ENCODE measurements around the gene TRIP6. TPM values are rescaled to one million over a fixed set of nuclear protein-coding genes. Genes with fewer than 3 reads are reported as not detected.
A peak's percentile ranks its signal among the peaks of the same experiment; 100 is the strongest.

Gene TRIP6
- total and polyA plus RNA-seq, 2 donors: 38.0 to 80.0 TPM

- H3K4me1 ChIP-seq (ENCODE audit: insufficient read depth): no peaks in the 10 kb centered on the region
- peaks cover 8% of the 10 kb centered on the region for H3K36me3 ChIP-seq (ENCODE audit: insufficient read depth)
- no peak for DNase-seq (ENCODE audit: extremely low spot score)
- no peak overlapping the region for H3K27ac ChIP-seq (ENCODE audit: low read depth)
- WGBS: 86% methylated on average over 29 of the region's 29 CpGs
- H3K4me3 ChIP-seq (ENCODE audit: low read depth, low read length): no peak overlapping the region
Observed at GRCh38 chr7:100884736-100885439, 17.7 kb downstream of the TRIP6 start.

DNA sequence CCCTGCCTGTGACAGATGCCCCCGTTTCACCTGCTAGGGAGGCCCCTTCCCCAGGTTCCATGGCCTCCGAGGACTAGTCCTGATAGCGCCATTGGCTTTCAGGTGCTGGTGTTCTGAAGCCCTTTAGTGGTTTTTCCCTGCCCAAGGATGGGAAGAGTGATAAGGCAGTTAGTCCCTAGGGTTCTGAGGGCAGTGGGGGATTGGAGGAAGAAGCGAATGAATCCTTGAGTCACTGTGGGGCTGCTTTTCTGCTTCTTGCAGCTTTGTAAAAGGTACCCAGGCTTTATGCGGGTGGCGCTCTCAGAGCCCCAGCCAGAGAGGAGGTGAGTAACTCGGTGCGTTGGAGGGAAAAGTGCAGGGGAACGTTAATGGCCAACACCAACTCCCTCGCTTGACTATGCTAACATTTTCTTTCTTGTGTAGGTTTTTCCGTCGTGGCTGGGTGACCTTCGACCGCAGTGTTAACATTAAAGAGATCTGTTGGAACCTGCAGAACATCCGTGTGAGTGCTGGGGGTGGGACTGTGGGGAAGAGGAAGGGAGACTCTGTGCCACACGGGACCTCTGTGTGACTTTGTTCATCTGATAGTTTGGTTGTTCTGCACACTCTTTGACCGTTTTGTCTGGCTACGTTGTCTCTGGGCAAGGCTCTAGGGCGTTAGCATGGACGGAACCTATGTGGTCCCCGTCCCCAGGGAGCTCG, 18.4 kb downstream of the TRIP6 start:
- peaks cover 8% of the 10 kb centered on the region for H3K36me3 ChIP-seq (ENCODE audit: insufficient read depth)
- 81% methylated on average over 22 of the region's 22 CpGs for WGBS
- no peak for DNase-seq (ENCODE audit: extremely low spot score)
- H3K27ac ChIP-seq (ENCODE audit: low read depth): no peak overlapping the region
- no peaks in the 10 kb centered on the region for H3K4me1 ChIP-seq (ENCODE audit: insufficient read depth)
- H3K4me3 ChIP-seq (ENCODE audit: low read depth, low read length): no peak overlapping the region

- no peak overlapping the region for H3K27ac ChIP-seq (ENCODE audit: low read depth)
- no peak for DNase-seq (ENCODE audit: extremely low spot score)
- no peaks in the 10 kb centered on the region for H3K4me1 ChIP-seq (ENCODE audit: insufficient read depth)
- 84% methylated on average over 27 of the region's 27 CpGs for WGBS
- no peak overlapping the region for H3K4me3 ChIP-seq (ENCODE audit: low read depth, low read length)
- H3K36me3 ChIP-seq (ENCODE audit: insufficient read depth): peaks cover 8% of the 10 kb centered on the region
Observed at GRCh38 chr7:100886142-100886935, 19.2 kb downstream of the TRIP6 start.

DNA sequence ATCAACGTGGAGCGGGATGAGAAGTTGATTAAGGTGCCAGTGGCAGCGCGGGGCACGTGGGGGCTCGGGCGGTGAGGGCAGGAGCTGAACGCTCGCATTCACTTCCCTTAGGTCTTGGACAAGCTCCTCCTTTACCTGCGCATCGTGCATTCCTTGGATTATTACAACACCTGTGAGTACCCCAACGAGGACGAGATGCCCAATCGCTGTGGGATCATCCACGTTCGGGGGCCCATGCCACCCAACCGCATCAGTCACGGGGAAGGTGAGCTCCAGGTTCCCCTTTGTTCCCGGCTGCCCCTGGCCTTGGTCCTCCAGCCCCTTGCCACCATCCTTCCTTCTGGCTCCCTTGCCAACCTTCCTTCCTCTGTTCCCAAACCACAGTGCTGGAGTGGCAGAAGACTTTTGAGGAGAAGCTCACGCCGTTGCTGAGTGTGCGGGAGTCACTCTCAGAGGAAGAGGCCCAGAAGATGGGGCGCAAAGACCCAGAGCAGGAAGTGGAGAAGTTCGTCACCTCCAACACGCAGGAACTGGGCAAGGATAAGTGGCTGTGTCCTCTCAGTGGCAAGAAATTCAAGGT, 19.8 kb downstream of the TRIP6 start:
- no peak overlapping the region for H3K27ac ChIP-seq (ENCODE audit: low read depth)
- H3K36me3 ChIP-seq (ENCODE audit: insufficient read depth): peaks cover 8% of the 10 kb centered on the region
- no peaks in the 10 kb centered on the region for H3K4me1 ChIP-seq (ENCODE audit: insufficient read depth)
- no peak for DNase-seq (ENCODE audit: extremely low spot score)
- H3K4me3 ChIP-seq (ENCODE audit: low read depth, low read length): no peak overlapping the region
- WGBS: 78% methylated on average over 25 of the region's 25 CpGs

DNA sequence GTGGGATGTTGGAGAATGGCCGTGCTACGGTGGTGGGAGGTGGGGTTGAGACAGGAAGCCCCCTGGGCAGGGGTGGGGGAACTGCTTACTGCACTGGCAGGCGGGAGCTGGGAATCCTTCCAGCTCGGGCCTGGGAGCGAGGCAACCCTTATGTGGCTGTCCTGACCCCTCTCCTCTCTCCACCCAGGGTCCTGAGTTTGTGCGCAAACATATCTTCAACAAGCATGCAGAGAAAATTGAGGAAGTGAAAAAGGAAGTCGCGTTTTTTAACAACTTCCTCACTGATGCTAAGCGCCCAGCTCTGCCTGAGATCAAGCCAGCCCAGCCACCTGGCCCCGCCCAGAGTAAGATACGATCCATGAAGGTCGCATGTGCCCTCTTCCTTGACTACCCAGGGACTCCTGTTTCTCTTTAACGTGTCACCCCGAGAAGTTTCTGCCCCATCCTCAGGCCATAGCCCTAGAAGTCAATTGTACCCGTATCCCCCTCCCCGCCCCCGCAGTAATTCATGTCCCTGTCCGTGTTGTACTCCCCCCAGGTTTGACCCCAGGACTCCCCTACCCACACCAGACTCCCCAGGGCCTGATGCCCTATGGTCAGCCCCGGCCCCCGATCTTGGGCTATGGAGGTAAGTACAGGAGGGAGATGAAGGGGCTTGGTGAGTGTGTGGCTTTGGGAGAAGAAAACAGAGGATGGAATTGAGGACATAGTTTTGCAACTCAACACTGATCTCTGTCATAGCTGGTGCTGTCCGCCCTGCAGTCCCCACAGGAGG, 20.5 kb downstream of the TRIP6 start:
- H3K4me3 ChIP-seq (ENCODE audit: low read depth, low read length): no peak overlapping the region
- H3K36me3 ChIP-seq (ENCODE audit: insufficient read depth): peaks cover 5% of the 10 kb centered on the region
- WGBS: 61% methylated on average over 21 of the region's 21 CpGs
- no peaks in the 10 kb centered on the region for H3K4me1 ChIP-seq (ENCODE audit: insufficient read depth)
- no peak for DNase-seq (ENCODE audit: extremely low spot score)
- H3K27ac ChIP-seq (ENCODE audit: low read depth): no peak overlapping the region

DNA sequence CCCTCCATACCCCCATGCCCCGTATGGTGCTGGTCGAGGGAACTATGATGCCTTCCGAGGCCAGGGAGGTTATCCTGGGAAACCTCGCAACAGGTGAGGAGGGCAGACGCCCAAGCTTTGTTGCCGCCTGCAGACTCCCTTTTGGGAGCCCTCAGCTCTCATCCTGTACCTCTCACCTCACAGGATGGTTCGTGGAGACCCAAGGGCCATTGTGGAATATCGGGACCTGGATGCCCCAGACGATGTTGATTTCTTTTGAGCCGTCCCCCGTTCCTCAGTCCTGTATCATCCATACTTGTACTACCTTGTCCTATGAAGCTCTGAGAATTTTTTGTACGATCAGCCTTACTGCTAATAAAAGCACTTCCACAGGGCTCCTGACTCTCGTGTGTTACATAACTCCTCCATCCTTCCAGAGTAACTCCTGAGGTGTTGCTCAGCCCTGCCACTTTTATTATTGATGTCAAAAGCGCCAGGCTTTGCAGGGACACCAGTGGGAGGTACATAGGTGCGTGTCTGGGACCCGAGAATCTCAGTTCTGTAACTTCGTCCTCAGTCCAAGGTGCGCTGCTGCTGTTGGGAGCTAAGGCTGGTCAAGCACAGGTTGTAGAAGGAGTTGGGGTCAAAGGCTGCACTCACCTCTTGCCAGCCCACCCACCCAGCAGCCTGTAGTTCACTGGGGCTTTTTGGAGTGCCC, 21.3 kb downstream of the TRIP6 start:
- 72% methylated on average over 18 of the region's 18 CpGs for WGBS
- H3K27ac ChIP-seq (ENCODE audit: low read depth): peak overlapping the region; percentile 62
- peaks cover 2% of the 10 kb centered on the region for H3K36me3 ChIP-seq (ENCODE audit: insufficient read depth)
- no peak for DNase-seq (ENCODE audit: extremely low spot score)
- H3K4me3 ChIP-seq (ENCODE audit: low read depth, low read length): peak overlapping the region; percentile 56
- no peaks in the 10 kb centered on the region for H3K4me1 ChIP-seq (ENCODE audit: insufficient read depth)

GRCh38 chr7:100888988-100889750, 22.0 kb downstream of the TRIP6 start, which contains the start of gene UFSP1:
Gene UFSP1 (minus strand): TSS chr7:100889715. CDS start chr7:100889271, 444 bp downstream.
- DNase-seq (ENCODE audit: extremely low spot score): no peak
- WGBS: 3% methylated on average over 72 of the region's 73 CpGs
- Histone ChIP-seq H3K27ac (ENCODE audit: low read depth) (peak within 1 kb of the TSS; percentile 93), H3K4me3 (ENCODE audit: low read depth, low read length) (peak within 1 kb of the TSS; percentile 56), H3K36me3 (ENCODE audit: insufficient read depth) (peaks cover under 1% of the 10 kb centered on the region), H3K4me1 (ENCODE audit: insufficient read depth) (no peaks in the 10 kb centered on the region)

DNA sequence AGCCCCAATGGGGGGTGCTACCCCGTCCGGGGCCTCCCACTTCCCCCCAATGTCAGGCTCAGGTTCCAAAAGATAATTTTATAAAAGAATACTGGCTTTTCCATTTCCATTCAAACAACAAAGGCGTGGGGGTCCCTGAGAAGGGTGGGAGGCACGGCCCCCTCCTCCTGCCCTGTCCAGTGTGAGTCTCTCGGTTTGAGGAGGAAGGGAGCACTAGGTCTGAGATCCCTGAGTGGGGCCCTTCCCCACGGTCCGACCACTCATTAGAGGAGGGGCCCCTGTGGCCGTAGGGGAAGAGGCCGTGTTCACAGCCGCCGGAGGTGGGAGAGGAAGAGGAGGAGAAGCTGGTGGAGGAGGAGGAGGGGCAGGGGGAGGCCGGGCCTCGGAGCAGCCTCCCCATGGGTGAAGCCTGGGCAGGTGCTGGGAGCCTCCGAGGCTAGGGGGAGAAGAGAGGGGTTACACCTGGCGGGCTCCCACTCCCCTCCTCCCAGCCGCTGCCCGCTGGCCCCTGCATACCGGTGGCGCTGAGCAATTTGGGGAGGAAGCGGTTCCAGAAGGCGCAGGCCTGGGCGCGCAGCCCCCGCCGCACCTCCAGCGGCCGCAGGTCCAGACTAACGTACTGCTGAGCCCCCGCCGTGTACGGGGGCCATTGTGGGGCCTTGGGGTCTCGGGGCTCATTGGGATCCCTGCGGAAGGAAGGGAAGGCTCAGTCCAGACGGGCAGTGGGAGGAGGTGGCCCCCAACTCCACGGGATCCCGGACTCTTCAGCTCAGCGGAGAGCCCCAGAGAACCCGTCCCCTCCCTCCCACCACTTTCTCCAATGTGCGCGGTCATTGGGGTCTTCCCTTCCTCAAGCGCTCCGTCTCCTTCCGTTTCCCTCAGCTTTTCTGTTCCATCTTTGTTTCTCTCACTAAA, 23.7 kb downstream of the TRIP6 start:
- H3K27ac ChIP-seq (ENCODE audit: low read depth): peak overlapping the region; percentile 93
- H3K36me3 ChIP-seq (ENCODE audit: insufficient read depth): no peaks in the 10 kb centered on the region
- no peaks in the 10 kb centered on the region for H3K4me1 ChIP-seq (ENCODE audit: insufficient read depth)
- WGBS: 11% methylated on average over 43 of the region's 43 CpGs
- H3K4me3 ChIP-seq (ENCODE audit: low read depth, low read length): peak overlapping the region; percentile 44
- DNase-seq (ENCODE audit: extremely low spot score): no peak

- H3K36me3 ChIP-seq (ENCODE audit: insufficient read depth): no peaks in the 10 kb centered on the region
- no peak for DNase-seq (ENCODE audit: extremely low spot score)
- H3K27ac ChIP-seq (ENCODE audit: low read depth): no peak overlapping the region
- no peak overlapping the region for H3K4me3 ChIP-seq (ENCODE audit: low read depth, low read length)
- WGBS: 79% methylated on average over 8 of the region's 8 CpGs
- H3K4me1 ChIP-seq (ENCODE audit: insufficient read depth): peaks cover 1% of the 10 kb centered on the region
Observed at GRCh38 chr7:100891568-100892247, 24.5 kb downstream of the TRIP6 start.

DNA sequence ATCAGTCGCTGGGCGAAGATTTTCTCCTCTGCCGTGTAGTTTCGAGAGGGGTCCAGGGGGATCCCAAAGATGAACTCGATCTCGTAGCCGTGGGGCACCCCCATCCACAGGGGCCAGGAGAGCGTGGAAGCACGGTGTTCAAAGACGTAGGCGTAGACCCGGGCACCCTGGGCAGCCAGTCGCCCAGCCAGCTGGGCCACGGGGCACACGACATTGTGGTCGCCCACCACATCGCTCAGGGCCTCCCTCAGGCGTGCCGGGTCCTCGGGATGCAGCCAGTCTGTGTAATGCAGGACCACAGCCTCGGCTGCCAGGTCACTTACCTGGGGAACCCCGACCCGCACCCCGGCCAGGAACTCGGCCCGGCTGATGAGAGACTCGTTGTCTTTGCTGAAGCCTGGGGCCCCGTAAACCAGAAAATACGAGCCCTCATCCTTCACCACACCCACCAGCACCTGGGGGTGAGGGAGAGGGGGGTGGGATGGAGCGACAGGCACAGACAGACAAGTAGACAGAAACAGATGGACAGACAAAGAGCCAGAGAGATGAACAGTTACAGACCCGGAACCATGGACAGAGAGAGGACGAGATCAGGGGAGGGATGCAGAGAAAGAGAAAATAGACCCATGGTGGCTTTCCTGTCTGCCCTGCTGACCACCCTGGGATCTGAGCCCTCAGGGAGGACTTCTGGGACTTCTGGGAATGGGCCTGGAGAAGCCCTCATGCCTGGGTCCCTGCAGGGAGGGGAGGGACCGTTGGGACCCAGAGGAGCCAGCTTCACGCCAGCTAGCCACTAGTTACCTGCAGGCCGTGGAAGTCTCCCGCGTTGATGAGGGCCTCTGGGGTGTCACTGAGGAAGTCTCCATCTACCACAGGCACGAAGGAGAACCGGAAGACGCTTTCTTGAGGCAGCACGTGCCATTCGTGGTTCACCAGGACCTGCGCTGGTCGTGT, 25.5 kb downstream of the TRIP6 start:
- H3K4me3 ChIP-seq (ENCODE audit: low read depth, low read length): no peak overlapping the region

More for the DNA sequence above, 25.5 kb downstream of the TRIP6 start:
- 91% methylated on average over 44 of the region's 44 CpGs for WGBS
- no peak for DNase-seq (ENCODE audit: extremely low spot score)
- peaks cover 1% of the 10 kb centered on the region for H3K4me1 ChIP-seq (ENCODE audit: insufficient read depth)
- H3K27ac ChIP-seq (ENCODE audit: low read depth): no peak overlapping the region
- H3K36me3 ChIP-seq (ENCODE audit: insufficient read depth): no peaks in the 10 kb centered on the region

Data from urinary bladder (tissue), 4 donors.